Thyroid gland (tissue), 4 donors: ENCODE results near the gene AICDA. TPM values are rescaled to one million over a fixed set of nuclear protein-coding genes. Genes with fewer than 3 reads are reported as not detected.
"Not testable (repeated sequence)": the region's sequence is repeated elsewhere in the genome, so short reads cannot be mapped to it uniquely, and the experiment has no call there.

ENCODE experiments used
- DNase-seq, 2 donors: peaks; one replicate each; pipeline ENCODE4 v3.0.0-alpha.2; 2019
- H3K27ac ChIP-seq, 3 donors: fragments of 200-600 bp; sonication (generic); 1 replicate in 2 of 3; 2 replicates in 1 of 3; pipeline ENCODE4 v1.5.1; 2016 to 2019; ENCODE audit warnings: mild to moderate bottlenecking in 1 of 3, moderate library complexity in 1 of 3
- H3K27me3 ChIP-seq: fragments of 200-600 bp; sonication (generic); one replicate; pipeline ENCODE4 v1.5.1; 2019
- H3K36me3 ChIP-seq, 2 donors: fragments of 200-600 bp; sonication (generic); one replicate each; pipeline ENCODE4 v1.5.1; 2016 to 2019
- H3K4me1 ChIP-seq, 2 donors: fragments of 200-600 bp; sonication (generic); one replicate each; pipeline ENCODE4 v1.5.1; 2017 to 2019
- H3K4me3 ChIP-seq, 3 donors: fragments of 200-600 bp; sonication (generic); replicated peaks in 1 of 3; 1 replicate in 2 of 3; 2 replicates in 1 of 3; pipeline ENCODE4 v1.5.1; 2016; ENCODE audit warnings: mild to moderate bottlenecking in 1 of 3
- H3K9me3 ChIP-seq: fragments of 200-600 bp; sonication (generic); one replicate; pipeline ENCODE4 v1.5.1; 2017
- CTCF ChIP-seq, 6 experiments: fragments of 200-600 bp in 3 of 6; fragments of 450-650 bp in 3 of 6; sonication (generic) in 3 of 6; IDR thresholded peaks; one replicate each; pipeline ENCODE4 v1.5.1; 2016 to 2019; ENCODE audit warnings: antibody characterized with exemption in 6 of 6, mild to moderate bottlenecking in 2 of 6, inconsistent platforms in 1 of 6, moderate library complexity in 1 of 6
- POLR2A ChIP-seq, 2 donors: fragments of 450-650 bp; IDR thresholded peaks; one replicate each; pipeline ENCODE4 v1.6.1; 2017; ENCODE audit warnings: antibody characterized with exemption in 2 of 2, mild to moderate bottlenecking in 2 of 2, moderate library complexity in 1 of 2
- WGBS, 2 donors: methylation state at CpG; one replicate each; pipeline ENCODE4 v1.1.5; 2017; 5-methylcytosine and 5-hydroxymethylcytosine counted together
- intact Hi-C: fragments of 100-400 bp; cut with DNase I; formaldehyde crosslinking; loops from one replicate; pipeline ENCODE4 v1.15.1; 2023
- total RNA-seq, 4 donors: library from RNA; depleted of rRNA; stranded (reverse); fragments of >200 nt; gene quantifications; one replicate each; pipeline ENCODE4 v1.2.3, GENCODE V29; 2016

Gene AICDA
- total RNA-seq, 4 donors from 2014 or later, result not detected

- intact Hi-C loops, result no loop called here
- Histone ChIP-seq H3K36me3 (no peaks in the 10 kb centered on the region), H3K4me1 (peaks cover 0 to 3% of the 10 kb centered on the region in 2 donors), H3K27ac (no peak overlapping the region), H3K9me3 (no peaks in the 10 kb centered on the region), H3K4me3 (no peak overlapping the region), H3K27me3 (no peaks in the 10 kb centered on the region)
- WGBS, 2 donors, result 35 to 45% methylated on average over 7 of the region's 7 CpGs
- DNase-seq, result no peak
- TF ChIP-seq CTCF (IDR thresholded peaks at IDR 0.05) (no peak), POLR2A (IDR thresholded peaks at IDR 0.05) (no peak)
Observed at GRCh38 chr12:8584004-8584403, 28.7 kb downstream of the AICDA start.

GRCh38 chr12:8581098-8581784 lies 31.4 kb downstream of the AICDA start:
- 74 to 77% methylated on average over 9 of the region's 9 CpGs for WGBS, 2 donors
- no peaks in the 10 kb centered on the region for H3K36me3 ChIP-seq
- H3K9me3 ChIP-seq, result no peaks in the 10 kb centered on the region
- H3K27ac ChIP-seq, result no peak overlapping the region
- no peak for TF ChIP-seq CTCF (IDR thresholded peaks at IDR 0.05)
- no peak for TF ChIP-seq POLR2A (IDR thresholded peaks at IDR 0.05)
- DNase-seq, result no peak
- H3K4me3 ChIP-seq, result no peak overlapping the region
- peaks cover 0 to 3% of the 10 kb centered on the region in 2 donors for H3K4me1 ChIP-seq
- intact Hi-C loops, result no loop called here
- H3K27me3 ChIP-seq, result no peaks in the 10 kb centered on the region

- intact Hi-C loops, result no loop called here
- H3K4me1 ChIP-seq, result peaks cover 0 to 3% of the 10 kb centered on the region in 2 donors
- WGBS, 2 donors, result 88 to 89% methylated on average over 3 of the region's 3 CpGs
Observed at GRCh38 chr12:8577879-8578278, 34.8 kb downstream of the AICDA start.

GRCh38 chr12:8572507-8572906 lies 40.2 kb downstream of the AICDA start:
- H3K9me3 ChIP-seq, result no peaks in the 10 kb centered on the region
- no peak for TF ChIP-seq POLR2A (IDR thresholded peaks at IDR 0.05)
- no peak for TF ChIP-seq CTCF (IDR thresholded peaks at IDR 0.05)
- DNase-seq, result no peak
- 47 to 64% methylated on average over 2 of the region's 2 CpGs for WGBS, 2 donors
- no peaks in the 10 kb centered on the region for H3K27me3 ChIP-seq
- H3K36me3 ChIP-seq, result no peaks in the 10 kb centered on the region
- H3K4me3 ChIP-seq, result no peak overlapping the region
- H3K27ac ChIP-seq, result no peak overlapping the region
- no peaks in the 10 kb centered on the region for H3K4me1 ChIP-seq
- intact Hi-C loops, result no loop called here

More at GRCh38 chr12:8577879-8578278, 34.8 kb downstream of the AICDA start:
- no peak for TF ChIP-seq POLR2A (IDR thresholded peaks at IDR 0.05)
- TF ChIP-seq CTCF (IDR thresholded peaks at IDR 0.05), result no peak
- no peaks in the 10 kb centered on the region for H3K9me3 ChIP-seq
- H3K4me3 ChIP-seq, result no peak overlapping the region
- no peak for DNase-seq
- H3K27me3 ChIP-seq, result no peaks in the 10 kb centered on the region
- no peak overlapping the region for H3K27ac ChIP-seq
- no peaks in the 10 kb centered on the region for H3K36me3 ChIP-seq

- Histone ChIP-seq H3K27me3 (no peaks in the 10 kb centered on the region), H3K4me1 (no peaks in the 10 kb centered on the region), H3K9me3 (no peaks in the 10 kb centered on the region), H3K4me3 (no peak overlapping the region), H3K27ac (no peak overlapping the region), H3K36me3 (no peaks in the 10 kb centered on the region)
- intact Hi-C loops, result no loop called here
- no peak for DNase-seq
- TF ChIP-seq CTCF (IDR thresholded peaks at IDR 0.05), result no peak
- TF ChIP-seq POLR2A (IDR thresholded peaks at IDR 0.05), result no peak
Observed at GRCh38 chr12:8566525-8566924, 46.1 kb downstream of the AICDA start.

GRCh38 chr12:8566052-8566451 lies 46.6 kb downstream of the AICDA start:
- H3K36me3 ChIP-seq, H3K4me3 ChIP-seq, H3K27ac ChIP-seq, intact Hi-C loops, H3K27me3 ChIP-seq, H3K4me1 ChIP-seq, H3K9me3 ChIP-seq, DNase-seq: not testable (repeated sequence)
- WGBS, 2 donors, result 78 to 82% methylated on average over 2 of the region's 2 CpGs
